Measurements from ENCODE around the gene KIRREL1.

The KIRREL1 gene

GRCh38 chr1:157975228-157975950, 18.1 kb upstream of the KIRREL1 start:
- no peak for DNase-seq

- no peak for DNase-seq
Measured at GRCh38 chr1:157976888-157977287, 16.6 kb upstream of the KIRREL1 start.

GRCh38 chr1:157978586-157979403, 14.7 kb upstream of the KIRREL1 start:
- no peak for DNase-seq

GRCh38 chr1:157982136-157982535, 11.3 kb upstream of the KIRREL1 start:
- DNase-seq, result no peak

GRCh38 chr1:157983787-157984186, 9.7 kb upstream of the KIRREL1 start:
- no peak for DNase-seq

- no peak for DNase-seq
Measured at GRCh38 chr1:157984469-157984868, 9.0 kb upstream of the KIRREL1 start.

- no peak for DNase-seq
Measured at GRCh38 chr1:157985473-157985872, 8.0 kb upstream of the KIRREL1 start.

GRCh38 chr1:157988002-157988401, 5.4 kb upstream of the KIRREL1 start:
- DNase-seq, result no peak

GRCh38 chr1:157992031-157992832, 1.2 kb upstream of the KIRREL1 start:
- DNase-seq, result peak in 3 of 6 experiments; percentile 6 to 31 (median 13)

- DNase-seq, result peak in 2 of 6 experiments; percentile 11 to 14
Measured at GRCh38 chr1:157992833-157993146, 655 bp upstream of the KIRREL1 start.

GRCh38 chr1:157993918-157994605, 617 bp downstream of the KIRREL1 start:
- DNase-seq, result no peak

- DNase-seq, result no peak
Measured at GRCh38 chr1:157994704-157995582, 1.5 kb downstream of the KIRREL1 start.

- no peak for DNase-seq
Measured at GRCh38 chr1:157995583-157996169, 2.2 kb downstream of the KIRREL1 start.

- DNase-seq, result no peak
Measured at GRCh38 chr1:157996433-157996832, 3.0 kb downstream of the KIRREL1 start.

- no peak for DNase-seq
Measured at GRCh38 chr1:158000507-158000906, 7.1 kb downstream of the KIRREL1 start.

GRCh38 chr1:158002022-158002630, 8.7 kb downstream of the KIRREL1 start:
- no peak for DNase-seq

- no peak for DNase-seq
Measured at GRCh38 chr1:158002631-158003405, 9.4 kb downstream of the KIRREL1 start.

GRCh38 chr1:158003406-158003800, 10.0 kb downstream of the KIRREL1 start:
- no peak for DNase-seq

- DNase-seq, result no peak
Measured at GRCh38 chr1:158005224-158005623, 11.8 kb downstream of the KIRREL1 start.

- DNase-seq, result no peak
Measured at GRCh38 chr1:158007180-158007579, 13.7 kb downstream of the KIRREL1 start.

All from stimulated activated naive CD4-positive, alpha-beta T cell (primary cell).